ENCODE data around the gene POLR3E. TPM values are rescaled to one million over a fixed set of nuclear protein-coding genes. Genes with fewer than 3 reads are reported as not detected.

Gene POLR3E
- total RNA-seq, 1 experiment from 2014 or later, result 103 TPM

- no peak overlapping the region for H2BK15ac ChIP-seq (ENCODE audit: low read depth, low read length)
- no peaks in the 10 kb centered on the region; the same call in 1 of the 2 replicates for H3K79me2 ChIP-seq (ENCODE audit: insufficient read depth, low read length)
- H3K27ac ChIP-seq (ENCODE audit: insufficient read length, low read depth, low read length), result no peak overlapping the region
- no peak overlapping the region for H3K56ac ChIP-seq (ENCODE audit: insufficient read length, low read depth, low read length)
- Mint-ChIP-seq H3K4me3 (no peak overlapping the region), H3K27ac (peak overlapping the region; percentile 64 to 95 (median 93); a peak in 4 of 7 replicates), H3K4me1 (peaks cover 13 to 18% of the 10 kb centered on the region in 2 experiments), H3K36me3 (ENCODE audit: insufficient read depth in 1 of 3, low read depth in 3 of 3) (peaks cover 33 to 45% (median 36%) of the 10 kb centered on the region in 3 experiments), H3K27me3 (ENCODE audit: low read depth) (no peaks in the 10 kb centered on the region), H3K9me3 (peaks cover 3 to 6% of the 10 kb centered on the region in 2 experiments; a peak in 2 of 5 replicates)
- H2BK20ac ChIP-seq (ENCODE audit: low read depth, low read length, poor library complexity, severe bottlenecking), result no peak overlapping the region
- H3K9me3 ChIP-seq (ENCODE audit: control insufficient read depth, low read depth, low read length), result no peaks in the 10 kb centered on the region
- no peak overlapping the region for H2AFZ ChIP-seq (ENCODE audit: low read length)
- no peaks in the 10 kb centered on the region for H3K79me1 ChIP-seq (ENCODE audit: insufficient read depth, low read depth, low read length, poor library complexity, severe bottlenecking)
- no peak overlapping the region for H3T11ph ChIP-seq (ENCODE audit: low read length)
- no peak overlapping the region for H2BK120ac ChIP-seq (ENCODE audit: low read depth, low read length, poor library complexity, severe bottlenecking)
- no peak overlapping the region for H4K5ac ChIP-seq (ENCODE audit: insufficient read length, low read depth, low read length)
- DNase-seq, result no peak
- no peak overlapping the region for H2BK12ac ChIP-seq (ENCODE audit: insufficient read length, low read depth, low read length)
- H2BK5ac ChIP-seq (ENCODE audit: insufficient read length, low read length), result no peak overlapping the region
- no peak overlapping the region for H4K8ac ChIP-seq (replicated peaks; ENCODE audit: insufficient read length, low read depth, low read length)
- H3K4me1 ChIP-seq (ENCODE audit: insufficient read depth, low read length), result no peaks in the 10 kb centered on the region
- H3K14ac ChIP-seq (ENCODE audit: insufficient read depth, low read length), result no peak overlapping the region
- H3K4me2 ChIP-seq (ENCODE audit: insufficient read depth, insufficient read length, low read length), result no peak overlapping the region
- no peaks in the 10 kb centered on the region for H3K23me2 ChIP-seq (ENCODE audit: insufficient read length, low read depth, low read length, poor library complexity, severe bottlenecking)
- WGBS (ENCODE audit: extremely low coverage, insufficient read length, low lambda C conversion rate), result no CpG with 5 or more reads among the region's 9 CpGs
- H3K4ac ChIP-seq (ENCODE audit: low read depth, low read length), result no peak overlapping the region
- no peak for TF ChIP-seq CTCF (conservative IDR thresholded peaks at IDR 0.05)
- H2AK5ac ChIP-seq (ENCODE audit: insufficient read length, low read length), result no peak overlapping the region
- H3K27me3 ChIP-seq (ENCODE audit: insufficient read depth, low read length), result no peaks in the 10 kb centered on the region
- H4K20me1 ChIP-seq (ENCODE audit: control insufficient read depth, insufficient read depth, insufficient read length), result peaks cover 3% of the 10 kb centered on the region
- H3K9ac ChIP-seq (ENCODE audit: extremely low read depth, insufficient read length, low read length), result no peak overlapping the region
- no peak overlapping the region for H3K23ac ChIP-seq (ENCODE audit: insufficient read length, low read depth, low read length)
- no peak overlapping the region for H4K91ac ChIP-seq (ENCODE audit: insufficient read length, low read depth, low read length)
- H3K18ac ChIP-seq (ENCODE audit: insufficient read length, low read depth, low read length), result no peak overlapping the region
Measured at GRCh38 chr16:22284637-22285036, 12.6 kb upstream of the POLR3E start.
